ENCODE data around the gene MCCC1. TPM values are rescaled to one million over a fixed set of nuclear protein-coding genes. Genes with fewer than 3 reads are reported as not detected.

Gene MCCC1
- total and polyA plus RNA-seq, 7 donors: 8.2 to 24.4 (median 15.6) TPM

- no peaks in the 10 kb centered on the region for H3K9me3 ChIP-seq
- TF ChIP-seq, protein P1, sequence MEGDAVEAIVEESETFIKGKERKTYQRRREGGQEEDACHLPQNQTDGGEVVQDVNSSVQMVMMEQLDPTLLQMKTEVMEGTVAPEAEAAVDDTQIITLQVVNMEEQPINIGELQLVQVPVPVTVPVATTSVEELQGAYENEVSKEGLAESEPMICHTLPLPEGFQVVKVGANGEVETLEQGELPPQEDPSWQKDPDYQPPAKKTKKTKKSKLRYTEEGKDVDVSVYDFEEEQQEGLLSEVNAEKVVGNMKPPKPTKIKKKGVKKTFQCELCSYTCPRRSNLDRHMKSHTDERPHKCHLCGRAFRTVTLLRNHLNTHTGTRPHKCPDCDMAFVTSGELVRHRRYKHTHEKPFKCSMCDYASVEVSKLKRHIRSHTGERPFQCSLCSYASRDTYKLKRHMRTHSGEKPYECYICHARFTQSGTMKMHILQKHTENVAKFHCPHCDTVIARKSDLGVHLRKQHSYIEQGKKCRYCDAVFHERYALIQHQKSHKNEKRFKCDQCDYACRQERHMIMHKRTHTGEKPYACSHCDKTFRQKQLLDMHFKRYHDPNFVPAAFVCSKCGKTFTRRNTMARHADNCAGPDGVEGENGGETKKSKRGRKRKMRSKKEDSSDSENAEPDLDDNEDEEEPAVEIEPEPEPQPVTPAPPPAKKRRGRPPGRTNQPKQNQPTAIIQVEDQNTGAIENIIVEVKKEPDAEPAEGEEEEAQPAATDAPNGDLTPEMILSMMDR (IDR thresholded peaks at IDR 0.05): peak; percentile 9
- DNase-seq (no peak), ATAC-seq (no peak)
- peaks cover 5 to 80% of the 10 kb centered on the region in 2 donors for H3K36me3 ChIP-seq (ENCODE audit: insufficient read depth in 1 of 2, low read depth in 1 of 2)
- no peaks in the 10 kb centered on the region for H3K27me3 ChIP-seq (ENCODE audit: insufficient read depth in 3 of 3, low read length in 2 of 3)
- no peak overlapping the region for H3K27ac ChIP-seq
- 76 to 82% (median 76%) methylated on average over 9 of the region's 9 CpGs for WGBS, 3 donors
- intact Hi-C loops (cut with DNase I): no loop called here
- H3K4me1 ChIP-seq: peaks cover 4% of the 10 kb centered on the region
- no peak overlapping the region for H3K4me3 ChIP-seq
Observed at GRCh38 chr3:183085634-183086390, 13.5 kb downstream of the MCCC1 start.

- 81 to 87% (median 85%) methylated on average over 9 of the region's 9 CpGs for WGBS, 3 donors
- Histone ChIP-seq H3K4me1 (peaks cover 4% of the 10 kb centered on the region), H3K4me3 (no peak overlapping the region), H3K27ac (no peak overlapping the region), H3K27me3 (ENCODE audit: insufficient read depth in 3 of 3, low read length in 2 of 3) (no peaks in the 10 kb centered on the region), H3K36me3 (ENCODE audit: insufficient read depth in 1 of 2, low read depth in 1 of 2) (peaks cover 5 to 58% of the 10 kb centered on the region in 2 donors), H3K9me3 (no peaks in the 10 kb centered on the region)
- intact Hi-C loops (cut with DNase I): no loop called here
- DNase-seq (no peak), ATAC-seq (no peak)
- TF ChIP-seq, protein P1 (IDR thresholded peaks at IDR 0.05): no peak
Observed at GRCh38 chr3:183082355-183082915, 16.9 kb downstream of the MCCC1 start.

DNA sequence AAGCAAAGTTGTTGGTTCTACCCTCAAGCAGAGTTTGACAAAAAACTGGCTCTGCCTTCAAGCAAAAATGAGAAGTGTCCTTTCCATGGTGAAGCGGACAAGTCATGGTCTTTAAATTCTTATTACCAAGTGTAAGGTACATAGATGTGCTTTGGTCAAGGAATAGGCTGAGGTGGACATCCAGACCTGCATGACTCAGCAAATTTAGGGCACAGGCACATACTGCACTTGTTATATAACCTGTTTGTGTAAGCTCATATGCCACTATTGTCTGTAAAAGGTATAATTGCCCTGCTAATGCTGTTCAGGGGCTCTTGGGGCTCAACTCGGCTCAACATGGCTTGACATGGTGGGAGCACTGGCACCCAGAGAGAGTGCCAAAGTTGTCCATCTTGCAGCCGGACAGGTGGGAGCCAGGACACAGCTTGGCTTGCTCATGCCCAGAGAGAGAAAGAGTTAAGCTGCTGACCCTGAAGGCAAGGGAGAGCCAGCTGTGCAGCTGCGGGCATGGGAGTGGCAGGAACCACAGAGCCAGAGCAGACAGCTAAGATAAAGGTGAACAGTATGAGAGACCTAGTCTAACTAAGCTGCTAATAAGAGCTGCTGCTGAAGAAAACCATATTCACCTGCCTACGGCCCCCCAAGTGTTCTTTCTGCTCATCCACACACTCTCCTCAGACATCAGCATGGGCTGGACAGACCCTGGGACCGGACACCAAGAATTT is 17.7 kb downstream of the MCCC1 start:
- peaks cover 4% of the 10 kb centered on the region for H3K4me1 ChIP-seq
- TF ChIP-seq, protein P1 (IDR thresholded peaks at IDR 0.05): no peak
- DNase-seq (no peak), ATAC-seq (no peak)
- H3K27ac ChIP-seq: no peak overlapping the region
- intact Hi-C loops (cut with DNase I): no loop called here
- 92 to 95% (median 94%) methylated on average over 6 of the region's 6 CpGs for WGBS, 3 donors
- H3K27me3 ChIP-seq (ENCODE audit: insufficient read depth in 3 of 3, low read length in 2 of 3): no peaks in the 10 kb centered on the region
- H3K4me3 ChIP-seq: no peak overlapping the region
- H3K36me3 ChIP-seq (ENCODE audit: insufficient read depth in 1 of 2, low read depth in 1 of 2): peaks cover 5 to 55% of the 10 kb centered on the region in 2 donors
- no peaks in the 10 kb centered on the region for H3K9me3 ChIP-seq

- Histone ChIP-seq H3K27me3 (ENCODE audit: insufficient read depth in 3 of 3, low read length in 2 of 3) (no peaks in the 10 kb centered on the region), H3K4me1 (peaks cover 4% of the 10 kb centered on the region), H3K4me3 (no peak overlapping the region), H3K9me3 (no peaks in the 10 kb centered on the region), H3K27ac (no peak overlapping the region), H3K36me3 (ENCODE audit: insufficient read depth in 1 of 2, low read depth in 1 of 2) (peaks cover 4 to 45% of the 10 kb centered on the region in 2 donors)
- WGBS, 3 donors: 96 to 98% (median 97%) methylated on average over 3 of the region's 3 CpGs
- TF ChIP-seq, protein P1 (IDR thresholded peaks at IDR 0.05): no peak
- intact Hi-C loops (cut with DNase I): no loop called here
- ATAC-seq (no peak), DNase-seq (no peak)
Observed at GRCh38 chr3:183080628-183081027, 18.7 kb downstream of the MCCC1 start.
